T-helper 1 cell treated with Interleukin-12 subunit alpha and Interleukin-12 subunit beta and Interleukin-4 antibody, amounts not matched to agents 30 ng/mL and 1 ng/mL, for 36 hours (primary cell): ENCODE data around the gene CPT1A. TPM values are rescaled to one million over a fixed set of nuclear protein-coding genes. Genes with fewer than 3 reads are reported as not detected.

Source experiments
- intact Hi-C: fragments of 100-400 bp; cut with micrococcal nuclease; formaldehyde crosslinking; loops from one replicate; pipeline ENCODE4 v1.15.1; 2024
- total RNA-seq: library from RNA; stranded (reverse); gene quantifications from 2 replicates; pipeline ENCODE4 v1.2.3, GENCODE V29; 2022

Gene CPT1A
- total RNA-seq, 1 donor from 2014 or later = 28.3 TPM

GRCh38 chr11:68854273-68854958 is 12.7 kb upstream of the CPT1A start:
- intact Hi-C loops = no loop called here

DNA sequence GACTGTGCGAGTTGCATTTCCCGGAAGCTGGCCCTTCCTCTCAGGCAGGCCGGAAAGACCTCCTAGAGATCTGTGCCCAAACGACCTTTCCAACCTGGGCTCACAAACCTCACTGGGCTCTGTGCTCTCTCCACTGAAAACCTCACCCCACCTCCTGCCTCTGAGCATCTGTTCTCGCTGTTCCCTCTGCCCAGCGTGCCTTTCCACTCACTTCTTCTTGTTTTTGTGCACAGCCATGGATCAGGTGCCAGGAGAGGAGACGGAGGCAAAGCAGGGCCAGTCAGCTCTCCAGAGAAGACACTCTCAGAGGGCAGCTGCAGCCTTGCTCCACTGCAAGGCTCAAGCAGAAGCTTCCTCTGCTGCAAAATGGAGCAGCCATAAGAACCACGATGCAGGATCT is 10.9 kb upstream of the CPT1A start:
- intact Hi-C loops = no loop called here

DNA sequence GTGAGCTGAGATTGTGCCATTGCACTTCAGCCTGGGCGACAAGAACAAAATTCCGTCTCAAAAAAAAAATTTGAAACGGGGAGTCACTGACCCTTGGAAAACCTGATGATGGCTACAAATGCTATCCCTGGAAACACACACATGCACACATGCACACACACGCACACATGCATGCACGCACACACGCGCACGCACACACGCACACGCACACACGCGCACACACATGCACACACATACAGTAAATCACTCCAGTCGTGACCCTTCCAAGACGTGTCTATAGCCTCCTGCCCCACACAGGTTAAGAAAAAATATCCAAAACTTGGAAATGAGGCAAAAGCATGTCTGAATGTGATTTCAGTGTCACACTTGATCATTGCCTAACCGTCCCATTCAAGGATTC is 6.7 kb upstream of the CPT1A start:
- intact Hi-C loops = no loop called here

DNA sequence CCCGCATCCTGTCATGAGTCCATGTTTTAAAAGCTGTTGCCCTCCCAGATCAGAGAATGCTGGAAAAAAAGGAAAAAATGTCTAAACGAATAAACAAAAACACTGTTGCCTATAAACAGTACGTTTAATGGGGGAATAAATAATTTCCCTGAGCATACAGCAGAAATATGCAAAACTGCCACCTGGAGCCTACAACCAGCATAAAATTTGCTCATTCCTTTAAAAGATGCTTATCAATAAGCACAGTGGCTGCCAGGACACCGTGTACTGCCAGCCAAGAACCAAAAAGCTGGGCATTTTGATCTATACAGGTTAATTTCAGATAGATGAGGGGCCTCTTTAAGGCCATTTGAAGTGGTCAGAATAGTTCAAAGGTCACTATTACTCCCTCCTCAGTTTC is 5.7 kb upstream of the CPT1A start:
- intact Hi-C loops = no loop called here

DNA sequence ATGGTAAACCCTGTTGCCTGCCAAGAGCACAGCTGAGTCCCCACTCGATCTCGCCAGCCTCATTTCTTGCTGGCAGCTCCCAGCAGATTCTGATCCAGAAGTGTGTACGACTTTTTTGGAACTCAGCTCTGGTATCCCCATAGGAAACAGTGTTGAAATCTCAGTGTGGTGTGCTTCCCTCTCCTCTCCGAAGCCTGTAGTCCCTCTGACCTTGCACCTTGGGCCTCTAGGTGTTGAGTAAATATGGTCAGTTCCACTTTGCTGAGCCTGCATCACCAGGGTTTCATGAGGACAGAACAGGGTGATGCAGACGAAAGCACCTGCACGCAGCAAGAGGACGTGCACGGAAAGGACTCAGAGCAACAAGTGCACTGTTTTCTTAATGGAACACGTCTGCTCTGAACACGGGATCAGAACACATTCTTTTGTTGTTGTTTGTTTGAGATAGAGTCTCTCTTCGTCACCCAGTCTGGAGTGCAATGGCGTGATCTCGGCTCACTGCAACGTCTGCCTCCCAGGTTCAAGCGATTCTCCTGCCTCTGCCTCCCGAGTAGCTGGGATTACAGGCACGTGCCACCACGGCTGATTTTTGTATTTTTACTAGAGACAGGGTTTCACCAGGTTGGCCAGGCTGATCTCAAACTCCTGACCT is 3.8 kb upstream of the CPT1A start:
- intact Hi-C loops = no loop called here

GRCh38 chr11:68844801-68845200 is 3.1 kb upstream of the CPT1A start:
- intact Hi-C loops = loop anchor here (5.0 kb wide), 3 partner anchors 452 to 1358 kb away; partner anchors contain the start of genes CHKA and FADD

GRCh38 chr11:68844376-68844775 is 2.7 kb upstream of the CPT1A start:
- intact Hi-C loops = loop anchor here (5.0 kb wide), 3 partner anchors 453 to 1358 kb away; partner anchors contain the start of genes CHKA and FADD

GRCh38 chr11:68843703-68844312 is 2.1 kb upstream of the CPT1A start:
- intact Hi-C loops = loop anchor here (1.0 to 5.0 kb wide), 9 partner anchors 59 to 1358 kb away; partner anchors contain the start of genes CHKA, FADD, IGHMBP2 and MRPL21

GRCh38 chr11:68843052-68843561 is 1.4 kb upstream of the CPT1A start:
- intact Hi-C loops = loop anchor here (1.0 to 5.0 kb wide), 9 partner anchors 60 to 1359 kb away; partner anchors contain the start of genes CHKA, FADD, IGHMBP2 and MRPL21

DNA sequence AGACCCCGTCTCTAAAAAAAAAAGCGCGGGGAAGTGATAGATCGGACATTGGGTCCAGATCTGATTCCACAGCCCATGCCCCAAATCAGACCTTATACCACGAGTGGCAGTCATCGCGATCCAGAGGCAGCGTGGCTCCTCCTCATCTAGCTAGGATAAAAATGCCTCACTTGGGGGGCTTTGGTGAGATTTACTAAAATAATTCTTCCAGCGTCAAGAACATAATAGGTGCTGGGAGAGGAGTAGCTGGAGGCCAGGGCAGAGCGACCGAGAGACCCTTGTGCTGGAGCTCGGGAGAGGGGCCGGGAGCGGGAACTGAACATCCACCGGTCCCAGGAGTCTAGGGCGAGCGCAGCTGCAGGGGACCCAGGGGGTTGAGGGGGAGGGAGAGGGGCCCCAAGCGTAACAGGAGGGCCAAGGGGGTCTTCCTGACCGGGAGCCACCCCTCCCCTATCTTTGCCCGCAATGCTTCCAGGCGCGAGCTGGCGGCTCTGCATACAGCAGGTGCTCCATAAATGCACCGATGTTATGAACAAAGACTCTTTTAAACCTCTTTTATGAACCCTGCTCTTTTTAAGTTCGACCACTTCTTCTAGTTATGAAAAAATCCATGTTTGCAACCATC is 823 bp upstream of the CPT1A start:
- intact Hi-C loops = loop anchor here (1.0 to 5.0 kb wide), 9 partner anchors 61 to 1360 kb away; partner anchors contain the start of genes CHKA, FADD, IGHMBP2 and MRPL21

DNA sequence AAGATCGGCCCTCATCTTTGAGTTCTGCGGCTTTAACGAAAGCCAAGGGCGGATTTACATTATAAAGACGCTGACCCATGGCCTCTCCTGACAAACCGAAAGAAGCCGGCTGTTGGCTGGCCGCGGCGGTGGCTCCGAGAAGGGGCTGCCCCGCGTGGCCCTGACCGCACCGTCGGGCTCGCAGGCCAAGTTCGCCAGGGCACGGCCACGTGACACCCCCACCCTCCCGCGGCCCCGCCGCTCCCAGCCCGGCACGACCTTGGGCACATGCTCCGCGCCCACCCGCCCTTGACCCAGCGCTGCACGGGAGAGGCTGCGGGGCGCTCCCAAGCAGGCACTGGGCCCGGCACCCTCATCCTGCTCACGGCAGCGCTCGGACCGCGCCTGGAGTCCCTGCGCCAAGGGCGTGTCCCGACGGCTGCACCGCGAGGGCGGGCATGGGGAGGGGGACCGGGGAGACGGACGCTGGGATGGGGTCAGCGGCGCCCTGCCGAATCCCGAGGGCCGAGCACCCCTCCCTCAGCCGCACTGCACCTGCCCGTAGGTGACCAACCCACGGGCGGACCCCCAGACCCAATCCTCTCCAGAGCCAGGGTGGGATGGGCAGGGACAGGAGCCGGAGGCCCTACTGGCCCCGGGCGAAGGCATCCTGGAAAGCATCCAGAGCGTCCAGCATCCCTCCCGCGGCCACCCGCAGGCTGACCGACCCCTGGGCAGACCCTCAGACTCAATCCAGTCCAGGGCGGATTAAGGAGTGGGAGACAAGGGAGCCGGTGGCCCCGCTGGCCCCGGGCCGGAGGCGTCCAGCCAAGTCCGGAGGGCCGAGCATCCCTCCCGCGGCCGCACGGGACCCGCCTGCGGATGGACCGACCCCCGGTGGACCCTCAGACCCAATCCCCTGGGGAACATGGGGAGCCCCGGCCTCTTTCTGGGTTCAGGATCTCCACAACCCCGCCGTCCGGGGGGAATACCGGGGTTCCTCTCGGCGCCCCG is 759 bp downstream of the CPT1A start:
- intact Hi-C loops = loop anchor here (5.0 kb wide), 3 partner anchors 456 to 1361 kb away; partner anchors contain the start of genes CHKA and FADD

GRCh38 chr11:68839911-68840641 is 1.6 kb downstream of the CPT1A start:
- intact Hi-C loops = loop anchor here (1.0 to 5.0 kb wide), 4 partner anchors 63 to 1362 kb away; partner anchors contain the start of genes CHKA, FADD, IGHMBP2 and MRPL21

DNA sequence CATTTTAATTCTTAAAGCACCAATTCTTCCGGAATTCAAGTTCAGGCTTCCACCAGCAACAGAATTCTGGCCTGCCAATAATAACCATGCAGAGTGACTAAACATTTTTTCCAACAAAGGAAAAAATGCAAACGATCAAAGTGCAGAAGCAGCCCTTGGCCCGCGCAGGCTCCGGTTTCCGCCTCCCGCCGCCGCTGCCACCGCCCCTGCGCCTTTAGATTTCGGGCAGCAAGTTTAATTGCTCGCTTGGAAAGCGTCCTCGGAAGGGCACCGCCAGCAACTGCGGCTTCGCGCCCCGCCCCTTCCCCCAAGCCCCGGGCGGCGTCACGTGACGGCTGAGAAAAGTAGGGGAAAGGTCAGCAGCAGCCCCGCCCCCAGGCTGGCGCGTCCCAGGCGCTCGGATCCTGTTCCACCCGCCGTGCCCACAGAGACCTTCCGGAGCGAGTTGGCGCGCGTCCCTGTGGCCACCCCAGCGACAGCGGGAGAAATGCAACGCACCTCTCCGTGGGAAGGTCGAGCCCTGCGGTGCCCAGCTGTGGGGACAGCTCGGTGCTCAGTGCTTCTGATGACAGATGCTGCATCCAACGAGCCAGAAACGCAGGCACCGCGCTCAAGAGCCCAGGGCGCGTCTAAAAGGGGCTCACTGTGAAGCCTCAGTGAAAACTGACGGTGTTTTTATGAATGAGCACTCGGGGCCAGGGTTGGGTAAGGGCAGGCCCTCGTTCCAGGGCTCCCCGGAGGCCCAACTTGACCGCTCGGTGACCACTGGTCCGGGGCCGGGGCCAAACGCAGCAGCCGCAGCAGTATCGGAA is 2.5 kb downstream of the CPT1A start:
- intact Hi-C loops = loop anchor here (1.0 kb wide), 1 partner anchor 64 kb away; the partner anchor contains the start of genes IGHMBP2 and MRPL21

GRCh38 chr11:68838572-68838964 is 3.1 kb downstream of the CPT1A start:
- intact Hi-C loops = no loop called here

DNA sequence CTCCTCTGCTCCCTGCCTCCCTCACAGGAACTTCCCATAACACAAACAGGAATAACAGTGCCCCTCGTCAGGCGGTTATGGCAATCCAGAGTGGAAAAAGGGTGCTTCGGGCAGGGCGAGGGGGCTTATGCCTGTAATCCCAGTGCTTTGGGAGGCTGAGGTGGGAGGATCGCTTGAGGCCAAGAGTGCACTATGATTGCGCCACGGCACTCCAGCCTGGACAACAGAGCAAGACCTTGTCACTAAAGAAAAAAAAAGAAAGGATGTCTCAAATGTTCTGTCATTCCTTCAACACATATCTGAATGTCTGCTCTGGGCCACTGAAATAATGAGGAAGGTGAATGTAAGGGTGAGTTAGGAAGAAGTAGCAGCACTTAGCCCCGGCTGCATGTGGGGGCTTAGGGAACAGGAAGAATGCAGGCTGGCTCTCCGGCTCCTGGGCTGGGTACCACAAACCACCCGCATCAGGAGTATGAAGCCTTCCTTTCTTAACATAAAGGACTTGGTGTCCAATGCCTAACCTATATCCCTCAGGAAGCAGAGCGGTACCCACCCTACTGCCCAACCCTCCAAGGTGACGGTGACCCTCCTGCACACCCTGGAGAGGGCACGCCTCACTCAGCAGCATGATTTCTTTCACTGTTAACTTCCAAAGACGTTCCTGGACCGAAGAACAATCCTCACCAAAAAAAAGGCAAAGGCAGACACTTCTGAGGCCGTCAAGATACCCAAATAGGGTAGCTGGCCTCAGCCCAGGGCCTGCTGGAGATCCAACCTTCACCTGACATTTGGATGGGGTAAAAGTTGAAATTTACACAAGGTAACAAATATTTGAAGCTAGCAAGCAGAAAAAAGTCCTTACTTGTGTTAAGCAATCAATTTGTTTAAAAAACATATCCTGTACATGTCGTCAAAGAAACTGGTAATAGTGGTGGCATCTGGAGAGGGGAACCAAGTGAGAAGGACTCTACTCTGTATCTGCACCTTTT is 3.8 kb downstream of the CPT1A start:
- intact Hi-C loops = no loop called here

DNA sequence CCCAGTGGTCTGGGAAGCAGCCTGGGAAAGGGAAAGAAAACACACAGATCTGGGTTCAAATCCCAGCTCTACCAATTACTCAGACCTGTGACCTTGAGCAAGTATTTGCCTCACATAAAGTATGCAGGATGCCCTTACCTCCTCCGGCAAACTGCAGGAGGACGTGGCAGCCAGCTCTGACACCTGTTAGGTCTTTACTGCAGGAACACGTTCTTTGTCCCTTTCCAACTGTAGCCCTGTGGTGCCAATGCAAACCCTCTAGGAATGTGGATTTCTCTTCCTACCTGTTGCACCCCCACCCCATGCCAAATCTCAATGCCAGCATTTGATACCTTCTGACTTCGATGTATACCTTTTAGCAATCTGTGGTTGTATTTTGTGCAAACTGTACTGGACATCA is 6.0 kb downstream of the CPT1A start:
- intact Hi-C loops = no loop called here

GRCh38 chr11:68835328-68835727 is 6.4 kb downstream of the CPT1A start:
- intact Hi-C loops = no loop called here
